K562 (cell line): ENCODE measurements around the gene ZBTB2. TPM values are rescaled to one million over a fixed set of nuclear protein-coding genes. Genes with fewer than 3 reads are reported as not detected.
A peak's percentile ranks its signal among the peaks of the same experiment; 100 is the strongest.

Experiments
- ATAC-seq: fragments of 200-7000 bp; cut with Tn5 transposase; 3 replicates; pipeline ENCODE4 v1.9.1; 2020; ENCODE audit warnings: moderate library complexity
- BruUV-seq: library from RNA; stranded (reverse); fragments of 400-500 nt; replicated peaks from 2 replicates; lab custom pipeline; 2021; lab: Mats Ljungman, UMichigan
- CTCF ChIA-PET: fragments of 300-600 bp; formaldehyde crosslinking; extraction: SDS; loops from one replicate; lab custom pipeline; 2021; ENCODE audit warnings: low intra/inter-chr PET ratio; lab: Yijun Ruan, JAX
- POLR2A ChIA-PET: fragments of 300-600, 350-650 bp; sonication (Branson Sonifier 250); formaldehyde crosslinking; extraction: SDS; loops from one replicate; lab custom pipeline; 2021; ENCODE audit warnings: antibody characterized with exemption, inconsistent platforms; lab: Yijun Ruan, JAX
- DNase-seq, 4 experiments: peaks; one replicate each; pipeline versions ENCODE4 v3.0.0 to v3.0.0-alpha.2; 2011 to 2018; ENCODE audit warnings: low spot score in 3 of 4, mixed read lengths in 3 of 4; ENCODE audit errors: extremely low read depth in 1 of 4
- FAIRE-seq: peaks from 2 replicates; lab custom pipeline; 2011; peaks lifted over from hg19 to GRCh38; lab: Jason Lieb, UNC
- H2AFZ ChIP-seq: 2 replicates; pipeline ENCODE4 v1.6.0; 2011; ENCODE audit warnings: low read depth, low read length, control low read depth, inconsistent platforms
- H3K27ac ChIP-seq: fragments of 200-600 bp; 3 replicates; pipeline ENCODE4 v1.8.0; 2011; ENCODE audit warnings: low read depth, mild to moderate bottlenecking, control low read depth, inconsistent platforms, low read length, moderate library complexity, mixed read lengths; ENCODE audit errors: extremely low read depth
- H3K27me3 ChIP-seq, 2 experiments: fragments of 300-600 bp in 1 of 2; 2 replicates in 1 of 2; 3 replicates in 1 of 2; pipeline versions ENCODE4 v1.6.0 to v1.8.0; 2011; ENCODE audit warnings: inconsistent platforms in 2 of 2, low read length in 2 of 2, mild to moderate bottlenecking in 1 of 2, mixed read lengths in 1 of 2, moderate library complexity in 1 of 2; ENCODE audit not compliant: control insufficient read depth in 2 of 2, insufficient read depth in 2 of 2
- H3K36me3 ChIP-seq: fragments of 300-600 bp; 3 replicates; pipeline ENCODE4 v1.8.0; 2011; ENCODE audit warnings: mild to moderate bottlenecking, low read length, inconsistent platforms; ENCODE audit not compliant: control insufficient read depth, insufficient read depth
- H3K4me1 ChIP-seq, 2 experiments: fragments of 200-600 bp in 1 of 2; replicated peaks in 1 of 2; 2 replicates in 1 of 2; 3 replicates in 1 of 2; pipeline versions ENCODE4 v1.5.1 to v1.8.0; 2011; ENCODE audit warnings: inconsistent platforms in 2 of 2, low read length in 2 of 2, mild to moderate bottlenecking in 1 of 2, mixed read lengths in 1 of 2, moderate library complexity in 1 of 2; ENCODE audit not compliant: control insufficient read depth in 2 of 2, insufficient read depth in 2 of 2
- H3K4me2 ChIP-seq: 2 replicates; pipeline ENCODE4 v1.6.1; 2011; ENCODE audit warnings: low read length, control low read depth, inconsistent platforms, mixed read lengths; ENCODE audit not compliant: insufficient read depth
- H3K4me3 ChIP-seq: fragments of 200-600 bp; sonication (generic), shearing (Covaris generic); 2 replicates; pipeline ENCODE4 v1.5.1; 2016; ENCODE audit warnings: control low read depth, inconsistent platforms
- H3K79me2 ChIP-seq: fragments of 200-600 bp; 3 replicates; pipeline ENCODE4 v1.8.0; 2011; ENCODE audit warnings: low read length, inconsistent platforms; ENCODE audit not compliant: control insufficient read depth, insufficient read depth
- H3K9ac ChIP-seq, 2 experiments: 2 replicates each; pipeline versions ENCODE4 v1.6.0 to v1.6.1; 2011; ENCODE audit warnings: low read depth in 2 of 2, low read length in 2 of 2, control low read depth in 1 of 2, inconsistent platforms in 1 of 2, mild to moderate bottlenecking in 1 of 2, mixed read lengths in 1 of 2; ENCODE audit not compliant: insufficient read depth in 1 of 2
- H3K9me1 ChIP-seq: one replicate; pipeline ENCODE4 v1.6.0; 2011; ENCODE audit warnings: inconsistent platforms, mild to moderate bottlenecking, low read length, moderate library complexity; ENCODE audit not compliant: control insufficient read depth, insufficient read depth
- H3K9me3 ChIP-seq: replicated peaks from 2 replicates; pipeline ENCODE4 v1.5.1; 2011; ENCODE audit warnings: low read depth, low read length, inconsistent platforms; ENCODE audit not compliant: control insufficient read depth, insufficient read depth
- H4K20me1 ChIP-seq: replicated peaks from 2 replicates; pipeline ENCODE4 v1.6.1; 2011; ENCODE audit warnings: low read length, inconsistent platforms, mixed read lengths; ENCODE audit not compliant: control insufficient read depth, insufficient read depth
- CBX8 ChIP-seq: fragments of 200-600 bp; sonication (generic); IDR thresholded peaks from 2 replicates; pipeline ENCODE4 v1.6.1; 2012; ENCODE audit warnings: borderline replicate concordance, mixed run types, low read depth, mild to moderate bottlenecking, moderate library complexity, mixed read lengths, low read length, control low read depth, inconsistent platforms; ENCODE audit not compliant: poor library complexity, severe bottlenecking; ENCODE audit errors: extremely low read depth
- FOXA3 ChIP-seq, 2 experiments: fragments of 450-650 bp in 1 of 2; sonication (generic) in 1 of 2; formaldehyde crosslinking; IDR thresholded peaks in 1 of 2; conservative IDR thresholded peaks in 1 of 2; 2 replicates each; pipeline versions ENCODE4 v1.4.0 to v1.8.0; 2020 to 2022; ENCODE audit warnings: mild to moderate bottlenecking in 2 of 2, missing genetic modification reagents in 1 of 2
- IRF2 ChIP-seq: sonication (generic); formaldehyde crosslinking; IDR thresholded peaks from 2 replicates; pipeline ENCODE4 v1.8.1; 2022; ENCODE audit warnings: mild to moderate bottlenecking, missing genetic modification reagents
- KLF6 ChIP-seq: fragments of 250-450 bp; sonication (Bioruptor Pico); IDR thresholded peaks from 2 replicates; pipeline ENCODE4 v1.4.0; 2020; ENCODE audit warnings: mild to moderate bottlenecking, moderate library complexity, borderline replicate concordance
- MAFG ChIP-seq: fragments of 450-650 bp; conservative IDR thresholded peaks from 2 replicates; pipeline ENCODE4 v1.6.1; 2016; ENCODE audit warnings: missing genetic modification characterization, missing compliant biosample characterization
- MLX ChIP-seq, 2 experiments: fragments of 450-650 bp in 1 of 2; sonication (generic) in 1 of 2; formaldehyde crosslinking; conservative IDR thresholded peaks; 2 replicates each; pipeline versions ENCODE4 v1.4.0 to v1.8.1; 2020 to 2022; ENCODE audit warnings: mild to moderate bottlenecking in 1 of 2, missing genetic modification reagents in 1 of 2
- NUFIP1 ChIP-seq: fragments of 450-650 bp; IDR thresholded peaks from 2 replicates; pipeline ENCODE4 v1.6.1; 2018; ENCODE audit not compliant: partially characterized antibody
- SP1 ChIP-seq: sonication (generic); formaldehyde crosslinking; IDR thresholded peaks from 2 replicates; pipeline ENCODE4 v1.8.1; 2022; ENCODE audit warnings: mild to moderate bottlenecking, missing genetic modification reagents
- SPI1 ChIP-seq: IDR thresholded peaks from 2 replicates; pipeline ENCODE4 v1.6.1; 2011; ENCODE audit warnings: low read depth, low read length, control low read depth, borderline replicate concordance
- TEAD1 ChIP-seq, 2 experiments: fragments of 450-650 bp in 1 of 2; sonication (generic) in 1 of 2; formaldehyde crosslinking; IDR thresholded peaks; 2 replicates each; pipeline versions ENCODE4 v1.4.0 to v1.8.0; 2020 to 2022; ENCODE audit warnings: mild to moderate bottlenecking in 2 of 2, missing genetic modification reagents in 1 of 2
- THRAP3 ChIP-seq: fragments of 450-650 bp; IDR thresholded peaks from 2 replicates; pipeline ENCODE4 v1.6.1; 2016; ENCODE audit warnings: mild to moderate bottlenecking, inconsistent platforms, borderline replicate concordance
- ZHX1 ChIP-seq: fragments of 150-350 bp; conservative IDR thresholded peaks from 2 replicates; pipeline ENCODE4 v1.6.1; 2014; ENCODE audit warnings: low read length
- ZNF133 ChIP-seq: fragments of 250-450 bp; sonication (Bioruptor Pico); IDR thresholded peaks from 2 replicates; pipeline ENCODE4 v1.4.0; 2020; ENCODE audit warnings: mild to moderate bottlenecking
- ZNF592 ChIP-seq: fragments of 450-650 bp; IDR thresholded peaks from 2 replicates; pipeline ENCODE4 v1.6.1; 2017; ENCODE audit warnings: antibody characterized with exemption, mild to moderate bottlenecking
- WGBS: fragments of 100-300 bp; shearing (Covaris generic); methylation state at CpG from one replicate; pipeline ENCODE4 v1.1.6; 2016; ENCODE audit warnings: low coverage, mixed read lengths; ENCODE audit not compliant: insufficient coverage; ENCODE audit errors: missing lambda C conversion rate; 5-methylcytosine and 5-hydroxymethylcytosine counted together
- in situ Hi-C: fragments of 300-500 bp; cut with MboI; formaldehyde crosslinking; loops from 4 replicates; pipeline ENCODE4 v1.15.0; 2018; ENCODE audit warnings: inconsistent platforms, mixed read lengths
- intact Hi-C: fragments of 100-400 bp; cut with micrococcal nuclease; formaldehyde crosslinking; loops from 2 replicates; pipeline ENCODE4 v1.14.2; 2022
- polyA plus RNA-seq, 8 experiments: library from polyadenylated mRNA; depleted of rRNA in 4 of 8; stranded (reverse) in 5 of 8; unstranded in 3 of 8; fragments of >200 nt; fragmentation: Nextera tagmentation in 2 of 8; fragmentation: Illumina TruSeq in 1 of 8; extraction: Ambion mirVana in 2 of 8; extraction: Trizol in 1 of 8; gene quantifications; 2 replicates each; pipeline versions ENCODE4 v1.2.1 to v1.2.3, GENCODE V29; 2011 to 2014; ENCODE audit warnings: inconsistent platforms in 1 of 8, missing spikeins in 1 of 8
- total RNA-seq, 7 experiments: library from RNA; depleted of rRNA in 6 of 7; stranded (reverse); fragments of >200 nt in 6 of 7; fragmentation: Illumina TruSeq in 2 of 7; extraction: Trizol in 2 of 7; gene quantifications; 2 replicates each; pipeline versions ENCODE4 v1.2.1 to v1.2.3, GENCODE V29; 2011 to 2021; ENCODE audit warnings: low replicate concordance in 1 of 7

Gene ZBTB2
- total and polyA plus RNA-seq, 9 of the 15 experiments (the other 6 are each of a cell fraction or from before 2014, with no cell fraction given): 5.1 to 26.2 (median 16.4) TPM

- WGBS: 75% methylated on average over 1 of the region's 1 CpG
- Histone ChIP-seq H3K79me2 (peaks cover 60% of the 10 kb centered on the region), H4K20me1 (no peaks in the 10 kb centered on the region), H3K9ac (no peak overlapping the region), H2AFZ (no peak overlapping the region), H3K27me3 (no peaks in the 10 kb centered on the region), H3K36me3 (peaks cover 17% of the 10 kb centered on the region; the same call in 2 of the 3 replicates), H3K4me1 (peaks cover 11 to 12% of the 10 kb centered on the region in 2 experiments), H3K27ac (no peak overlapping the region), H3K4me2 (no peak overlapping the region), H3K4me3 (no peak overlapping the region), H3K9me1 (no peaks in the 10 kb centered on the region), H3K9me3 (no peaks in the 10 kb centered on the region)
- ChIA-PET CTCF (no interaction called here), POLR2A (interaction anchor here (1.0 to 1.4 kb wide), 2 partner anchors 13 to 18 kb away, joined by 4 to 5 read pairs; no protein-coding TSS in a partner anchor)
- no peak for ATAC-seq
- intact Hi-C loops (no loop called here), in situ Hi-C loops (no loop called here)
- no peak for FAIRE-seq
- DNase-seq: no peak
- no TSS peak for BruUV-seq
- no peak for TF ChIP-seq KLF6
- no peak for TF ChIP-seq SP1
- TF ChIP-seq MLX (CRISPR knock-in tag; conservative IDR thresholded peaks at IDR 0.05): no peak
- TF ChIP-seq MAFG: peak; percentile 33; the same call in 1 of the 2 replicates
- no peak for TF ChIP-seq NUFIP1
- TF ChIP-seq IRF2 (CRISPR knock-in tag): no peak
- no peak for TF ChIP-seq ZNF133 (CRISPR knock-in tag)
- no peak for TF ChIP-seq CBX8
- TF ChIP-seq SPI1: no peak
- no peak for TF ChIP-seq FOXA3 (CRISPR knock-in tag; conservative IDR thresholded peaks at IDR 0.05 in 1 of 2, IDR thresholded peaks at IDR 0.05 in 1 of 2)
- TF ChIP-seq ZHX1: no peak
- 0 out of 4 replicates have a peak, but pooled peaks of 1 of the 2 experiments have one; percentile 19 for TF ChIP-seq TEAD1 (CRISPR knock-in tag; IDR thresholded peaks at IDR 0.05)
- TF ChIP-seq ZNF592: 0 out of 2 replicates have a peak, but pooled peaks have one; percentile 28
- no peak for TF ChIP-seq THRAP3
Measured at GRCh38 chr6:151376440-151376839, 14.9 kb downstream of the ZBTB2 start.
